GM12878 (cell line): ENCODE measurements around the gene ZNF701. TPM values are rescaled to one million over a fixed set of nuclear protein-coding genes. Genes with fewer than 3 reads are reported as not detected.

ENCODE experiments used
- ATAC-seq: fragments of 200-7000 bp; cut with Tn5 transposase; 3 replicates; pipeline ENCODE4 v1.9.1; 2020; ENCODE audit warnings: mild to moderate bottlenecking, moderate library complexity
- Bru-seq: library from RNA; stranded (reverse); fragments of 400-500 nt; gene quantifications from one replicate; lab custom pipeline; 2021; lab: Mats Ljungman, UMichigan
- BruChase-seq, 2 experiments: library from RNA; stranded (reverse); fragments of 400-500 nt; gene quantifications; one replicate each; lab custom pipeline; 2021; lab: Mats Ljungman, UMichigan
- BruUV-seq: library from RNA; stranded (reverse); fragments of 400-500 nt; replicated peaks from 2 replicates; lab custom pipeline; 2021; lab: Mats Ljungman, UMichigan
- CTCF ChIA-PET: fragments of 300-600 bp; sonication (Branson Sonifier 250); formaldehyde crosslinking; extraction: SDS; loops from one replicate; lab custom pipeline; 2021; ENCODE audit warnings: inconsistent platforms; lab: Yijun Ruan, JAX
- POLR2A ChIA-PET: fragments of 350-600 bp; formaldehyde crosslinking; extraction: SDS; loops from one replicate; lab custom pipeline; 2021; ENCODE audit warnings: inconsistent platforms; lab: Charles Lee
- RAD21 ChIA-PET: fragments of 300-600 bp; sonication (Branson Sonifier 250); formaldehyde crosslinking; loops from one replicate; lab custom pipeline; 2023; ENCODE audit warnings: antibody characterized with exemption; ENCODE audit not compliant: unreplicated experiment; lab: Charles Lee
- SMC1A ChIA-PET: fragments of 300-600 bp; sonication (Branson Sonifier 250); formaldehyde crosslinking; loops from one replicate; lab custom pipeline; 2023; ENCODE audit not compliant: unreplicated experiment, uncharacterized antibody; lab: Charles Lee
- DNase-seq: peaks from one replicate; pipeline ENCODE4 v3.0.0-alpha.2; 2011; ENCODE audit warnings: low read depth, low spot score
- FAIRE-seq: peaks from 3 replicates; lab custom pipeline; 2011; peaks lifted over from hg19 to GRCh38; lab: Jason Lieb, UNC
- H2AFZ ChIP-seq: 2 replicates; pipeline ENCODE4 v1.6.0; 2011; ENCODE audit warnings: low read depth, low read length, control low read depth; ENCODE audit not compliant: control insufficient read depth
- H3K27ac ChIP-seq: 2 replicates; pipeline ENCODE4 v1.5.1; 2011; ENCODE audit warnings: control low read depth; ENCODE audit not compliant: control insufficient read depth, insufficient read depth
- H3K27me3 ChIP-seq, 2 experiments: replicated peaks in 1 of 2; 2 replicates each; pipeline versions ENCODE4 v1.6.0 to v1.6.1; 2011; ENCODE audit warnings: low read length in 1 of 2; ENCODE audit not compliant: control insufficient read depth in 2 of 2, insufficient read depth in 2 of 2
- H3K36me3 ChIP-seq, 2 experiments: 2 replicates each; pipeline ENCODE4 v1.5.1; 2011; ENCODE audit warnings: low read length in 1 of 2; ENCODE audit not compliant: control insufficient read depth in 2 of 2, insufficient read depth in 2 of 2
- H3K4me1 ChIP-seq: 2 replicates; pipeline ENCODE4 v1.6.1; 2011; ENCODE audit warnings: mild to moderate bottlenecking, low read length, moderate library complexity, mixed read lengths; ENCODE audit not compliant: control insufficient read depth, insufficient read depth
- H3K4me2 ChIP-seq: 2 replicates; pipeline ENCODE4 v1.6.0; 2011; ENCODE audit warnings: control low read depth; ENCODE audit not compliant: control insufficient read depth, insufficient read depth
- H3K4me3 ChIP-seq: fragments of 200-600 bp; sonication (generic); 2 replicates; pipeline ENCODE4 v1.5.1; 2016
- H3K79me2 ChIP-seq: 2 replicates; pipeline ENCODE4 v1.6.0; 2011; ENCODE audit warnings: low read length; ENCODE audit not compliant: control insufficient read depth, insufficient read depth
- H3K9ac ChIP-seq: 2 replicates; pipeline ENCODE4 v1.8.0; 2011; ENCODE audit warnings: low read length, control low read depth, mixed read lengths; ENCODE audit not compliant: control insufficient read depth, insufficient read depth
- H3K9me3 ChIP-seq: replicated peaks from 3 replicates; pipeline ENCODE4 v1.5.1; 2011; ENCODE audit warnings: mild to moderate bottlenecking, low read length; ENCODE audit not compliant: control insufficient read depth, insufficient read depth
- H4K20me1 ChIP-seq: 2 replicates; pipeline ENCODE4 v1.6.0; 2011; ENCODE audit not compliant: control insufficient read depth, insufficient read depth
- ATF7 ChIP-seq: fragments of 450-650 bp; IDR thresholded peaks from 2 replicates; pipeline ENCODE4 v1.6.1; 2016; ENCODE audit warnings: low read depth, mild to moderate bottlenecking
- E2F4 ChIP-seq: IDR thresholded peaks from 2 replicates; pipeline ENCODE4 v1.6.1; 2012; ENCODE audit warnings: low read depth, low read length, improper control_type of control experiment
- EED ChIP-seq: sonication (generic); IDR thresholded peaks from 2 replicates; pipeline ENCODE4 v1.6.1; 2016; ENCODE audit warnings: antibody characterized with exemption, low read depth
- GABPA ChIP-seq: IDR thresholded peaks from 2 replicates; pipeline ENCODE4 v1.6.1; 2014; ENCODE audit warnings: antibody characterized with exemption, low read depth, mild to moderate bottlenecking, inconsistent platforms
- GATAD2B ChIP-seq: fragments of 450-650 bp; conservative IDR thresholded peaks from 2 replicates; pipeline ENCODE4 v1.6.1; 2017; ENCODE audit warnings: low read depth, mild to moderate bottlenecking, moderate library complexity
- KLF5 ChIP-seq: fragments of 450-650 bp; IDR thresholded peaks from 2 replicates; pipeline ENCODE4 v1.6.1; 2014; ENCODE audit warnings: mild to moderate bottlenecking; ENCODE audit not compliant: partially characterized antibody
- SREBF2 ChIP-seq: IDR thresholded peaks from 2 replicates; pipeline ENCODE4 v1.6.1; 2012; ENCODE audit warnings: mild to moderate bottlenecking, low read length
- STAT1 ChIP-seq: fragments of 450-650 bp; conservative IDR thresholded peaks from 2 replicates; pipeline ENCODE4 v1.6.1; 2014; ENCODE audit warnings: antibody characterized with exemption, mild to moderate bottlenecking
- ZNF592 ChIP-seq: fragments of 450-650 bp; IDR thresholded peaks from 2 replicates; pipeline ENCODE4 v1.6.1; 2017; ENCODE audit warnings: mild to moderate bottlenecking, moderate library complexity
- WGBS: methylation state at CpG from one replicate; pipeline ENCODE4 v1.1.6; 2016; ENCODE audit warnings: low lambda C conversion rate; ENCODE audit not compliant: insufficient replicate concordance, insufficient coverage; ENCODE audit errors: missing lambda C conversion rate; 5-methylcytosine and 5-hydroxymethylcytosine counted together
- in situ Hi-C: fragments of 300-500 bp; cut with MboI; formaldehyde crosslinking; loops from 9 replicates; pipeline ENCODE4 v1.14.3; 2018; ENCODE audit warnings: mixed read lengths
- intact Hi-C: fragments of 100-400 bp; cut with micrococcal nuclease; formaldehyde crosslinking; loops from one replicate; pipeline ENCODE4 v1.14.2; 2022; ENCODE audit not compliant: unreplicated experiment
- long read RNA-seq, 2 experiments: library from polyadenylated mRNA; unstranded; transcript quantifications; one replicate each; pipeline ENCODE4 v2.0.0, GENCODE V29; 2019 to 2020
- polyA minus RNA-seq, 3 experiments: library from RNA; depleted of rRNA, polyadenylated mRNA; stranded (reverse); fragments of >200 nt; gene quantifications; 2 replicates each; pipeline ENCODE4 v1.2.3, GENCODE V29; 2011
- polyA plus RNA-seq, 11 experiments: library from polyadenylated mRNA; depleted of rRNA in 4 of 11; unstranded in 6 of 11; stranded (reverse) in 5 of 11; fragments of >200 nt; fragmentation: Nextera tagmentation in 4 of 11; fragmentation: Illumina TruSeq in 1 of 11; extraction: Ambion mirVana in 4 of 11; extraction: Trizol in 1 of 11; gene quantifications; 1 replicate in 1 of 11; 2 replicates in 10 of 11; pipeline versions ENCODE4 v1.2.1 to v1.2.3, GENCODE V29; 2011 to 2016; ENCODE audit warnings: inconsistent platforms in 2 of 11, missing spikeins in 2 of 11, low read depth in 1 of 11
- total RNA-seq, 4 experiments: library from RNA; depleted of rRNA in 3 of 4; stranded (reverse); fragments of >200 nt in 3 of 4; fragmentation: Illumina TruSeq in 1 of 4; extraction: Trizol in 1 of 4; gene quantifications; 2 replicates each; pipeline versions ENCODE4 v1.2.1 to v1.2.3, GENCODE V29; 2013 to 2021
- TF ChIP-seq, protein P1 (sequence below): fragments of 450-650 bp; IDR thresholded peaks from 2 replicates; pipeline ENCODE4 v1.6.1; 2017; ENCODE audit warnings: antibody characterized with exemption, mild to moderate bottlenecking, moderate library complexity

Gene ZNF701
- total RNA-seq (2013; cell fraction: nucleolus; rRNA removed), result 107 and 110 TPM in 2 replicates
- 8.2 and 11.1 TPM in 2 replicates for total RNA-seq (2014; rRNA removed)
- total RNA-seq (2014; rRNA removed; fragmentation: Illumina TruSeq; extraction: Trizol), result 9.8 and 10.8 TPM in 2 replicates
- 8.8 and 11.5 TPM in 2 replicates for total RNA-seq (2021)
- polyA plus RNA-seq (2011; ENCODE audit: low read depth), result 5.8 TPM
- 18.1 and 20.3 TPM in 2 replicates for polyA plus RNA-seq (2011; rRNA removed)
- polyA plus RNA-seq (2011; cell fraction: cytosol; rRNA removed), result 10.1 and 10.8 TPM in 2 replicates
- polyA plus RNA-seq (2011; cell fraction: nucleus; rRNA removed), result 15.1 and 19.7 TPM in 2 replicates
- 6.8 and 6.9 TPM in 2 replicates for polyA plus RNA-seq (2012)
- polyA plus RNA-seq (2014; fragmentation: Illumina TruSeq; extraction: Trizol), result 5.7 and 7.1 TPM in 2 replicates
- 1 to 10 TPM; 3.1 to 3.7 TPM for polyA plus RNA-seq (2014; fragmentation: Nextera tagmentation; extraction: Ambion mirVana)
- 5.4 and 6.8 TPM in 2 replicates for polyA plus RNA-seq (2014; rRNA removed)
- 1 to 10 TPM; 7.7 to 8.9 TPM for polyA plus RNA-seq (2016; fragmentation: Nextera tagmentation; extraction: Ambion mirVana)
- 30.8 and 43.6 TPM in 2 replicates for polyA minus RNA-seq (2011; rRNA and poly(A)+ RNA removed)
- polyA minus RNA-seq (2011; cell fraction: cytosol; rRNA and poly(A)+ RNA removed), result 8.3 and 14.7 TPM in 2 replicates
- polyA minus RNA-seq (2011; cell fraction: nucleus; rRNA and poly(A)+ RNA removed), result 14.9 and 23.7 TPM in 2 replicates
- Bru-seq, nascent RNA, result percentile 79 among the genes with signal in this experiment
- percentile 88 among the genes with signal in this experiment for BruChase-seq, experiment 1, labeled RNA remaining after a 6-hour chase
- percentile 88 among the genes with signal in this experiment for BruChase-seq, experiment 2, labeled RNA remaining after a 2-hour chase
- long read RNA-seq, experiment 1, partial matches to known transcripts, result 0 of 8 reads
- long read RNA-seq, experiment 1, other reads (novel, unspliced or antisense), result 4 of 8 reads
- long read RNA-seq, experiment 2, transcript ZNF701-202 (4 exons, 2,634 nt), result major isoform, 56 of 67 reads
- long read RNA-seq, experiment 2, partial matches to known transcripts, result 3 of 67 reads
- long read RNA-seq, experiment 2, other reads (novel, unspliced or antisense), result 8 of 67 reads

GRCh38 chr19:52570000-52570861 is at the start of gene ZNF701:
Gene ZNF701 (plus strand): TSS chr19:52570287. CDS start chr19:52574148, 3,861 bp downstream.
- DNase-seq, result peak; percentile 72
- Histone ChIP-seq H3K4me2 (peak within 1 kb of the TSS; percentile 74), H3K36me3 (peaks cover 0 to 2% of the 10 kb centered on the region in 2 experiments; a peak in 2 of 4 replicates), H3K9ac (peak within 1 kb of the TSS; percentile 86), H4K20me1 (no peaks in the 10 kb centered on the region), H3K4me3 (peak within 1 kb of the TSS; percentile 88), H2AFZ (peak within 1 kb of the TSS; percentile 85), H3K4me1 (no peaks in the 10 kb centered on the region), H3K9me3 (peaks cover 2% of the 10 kb centered on the region; the same call in 2 of the 3 replicates), H3K79me2 (peaks cover 9% of the 10 kb centered on the region), H3K27me3 (no peaks in the 10 kb centered on the region), H3K27ac (peak within 1 kb of the TSS; percentile 86)
- intact Hi-C loops, result loop anchor here (5.0 kb wide), 1 partner anchor 43 kb away; the partner anchor contains the start of gene ZNF808
- in situ Hi-C loops, result no loop called here
- ChIA-PET RAD21 (no interaction called here), CTCF (no interaction called here), SMC1A (no interaction called here), POLR2A (no interaction called here)
- BruUV-seq, result TSS peak; percentile 76
- ATAC-seq, result peak; percentile 99
- no peak for FAIRE-seq
- 6% methylated on average over 43 of the region's 57 CpGs for WGBS
- TF ChIP-seq ZNF592 (no peak), SREBF2 (no peak), GATAD2B (peak; percentile 81; the same call in 1 of the 2 replicates), GABPA (no peak), EED (no peak), E2F4 (peak; percentile 94), STAT1 (peak; percentile 67; the same call in 1 of the 2 replicates), KLF5 (peak; percentile 58), ATF7 (peak; percentile 27; the same call in 1 of the 2 replicates)
- TF ChIP-seq, protein P1, sequence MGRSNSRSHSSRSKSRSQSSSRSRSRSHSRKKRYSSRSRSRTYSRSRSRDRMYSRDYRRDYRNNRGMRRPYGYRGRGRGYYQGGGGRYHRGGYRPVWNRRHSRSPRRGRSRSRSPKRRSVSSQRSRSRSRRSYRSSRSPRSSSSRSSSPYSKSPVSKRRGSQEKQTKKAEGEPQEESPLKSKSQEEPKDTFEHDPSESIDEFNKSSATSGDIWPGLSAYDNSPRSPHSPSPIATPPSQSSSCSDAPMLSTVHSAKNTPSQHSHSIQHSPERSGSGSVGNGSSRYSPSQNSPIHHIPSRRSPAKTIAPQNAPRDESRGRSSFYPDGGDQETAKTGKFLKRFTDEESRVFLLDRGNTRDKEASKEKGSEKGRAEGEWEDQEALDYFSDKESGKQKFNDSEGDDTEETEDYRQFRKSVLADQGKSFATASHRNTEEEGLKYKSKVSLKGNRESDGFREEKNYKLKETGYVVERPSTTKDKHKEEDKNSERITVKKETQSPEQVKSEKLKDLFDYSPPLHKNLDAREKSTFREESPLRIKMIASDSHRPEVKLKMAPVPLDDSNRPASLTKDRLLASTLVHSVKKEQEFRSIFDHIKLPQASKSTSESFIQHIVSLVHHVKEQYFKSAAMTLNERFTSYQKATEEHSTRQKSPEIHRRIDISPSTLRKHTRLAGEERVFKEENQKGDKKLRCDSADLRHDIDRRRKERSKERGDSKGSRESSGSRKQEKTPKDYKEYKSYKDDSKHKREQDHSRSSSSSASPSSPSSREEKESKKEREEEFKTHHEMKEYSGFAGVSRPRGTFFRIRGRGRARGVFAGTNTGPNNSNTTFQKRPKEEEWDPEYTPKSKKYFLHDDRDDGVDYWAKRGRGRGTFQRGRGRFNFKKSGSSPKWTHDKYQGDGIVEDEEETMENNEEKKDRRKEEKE, result no peak
